HG02938 (cell line): ENCODE measurements around the gene FBXW5.

ENCODE experiments used
- ATAC-seq: cut with Tn5 transposase; IDR thresholded peaks from one replicate; pipeline ENCODE4 v1.9.1; 2021; ENCODE audit warnings: mild to moderate bottlenecking, moderate library complexity; ENCODE audit not compliant: unreplicated experiment

Gene FBXW5

DNA sequence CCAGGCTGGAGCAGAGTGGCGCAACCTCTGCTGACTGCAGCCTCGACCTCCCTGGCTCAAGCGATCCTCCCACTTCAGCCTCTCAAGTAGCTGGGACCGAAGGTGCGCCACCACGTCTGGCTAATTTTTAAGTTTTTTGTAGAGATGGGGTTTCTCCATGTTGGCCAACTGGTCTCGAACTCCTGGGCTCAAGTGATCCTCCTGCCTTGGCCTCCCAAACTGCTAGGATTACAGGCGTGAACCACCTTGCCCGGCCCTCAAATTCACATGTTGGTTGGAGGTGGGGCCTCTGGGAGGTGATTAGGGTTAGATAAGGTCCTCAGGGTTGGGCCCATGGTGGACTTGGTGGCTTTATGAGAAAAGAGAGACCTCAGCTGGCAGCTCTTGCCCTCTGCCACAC, 17.6 kb upstream of the FBXW5 start:
- no peak for ATAC-seq

DNA sequence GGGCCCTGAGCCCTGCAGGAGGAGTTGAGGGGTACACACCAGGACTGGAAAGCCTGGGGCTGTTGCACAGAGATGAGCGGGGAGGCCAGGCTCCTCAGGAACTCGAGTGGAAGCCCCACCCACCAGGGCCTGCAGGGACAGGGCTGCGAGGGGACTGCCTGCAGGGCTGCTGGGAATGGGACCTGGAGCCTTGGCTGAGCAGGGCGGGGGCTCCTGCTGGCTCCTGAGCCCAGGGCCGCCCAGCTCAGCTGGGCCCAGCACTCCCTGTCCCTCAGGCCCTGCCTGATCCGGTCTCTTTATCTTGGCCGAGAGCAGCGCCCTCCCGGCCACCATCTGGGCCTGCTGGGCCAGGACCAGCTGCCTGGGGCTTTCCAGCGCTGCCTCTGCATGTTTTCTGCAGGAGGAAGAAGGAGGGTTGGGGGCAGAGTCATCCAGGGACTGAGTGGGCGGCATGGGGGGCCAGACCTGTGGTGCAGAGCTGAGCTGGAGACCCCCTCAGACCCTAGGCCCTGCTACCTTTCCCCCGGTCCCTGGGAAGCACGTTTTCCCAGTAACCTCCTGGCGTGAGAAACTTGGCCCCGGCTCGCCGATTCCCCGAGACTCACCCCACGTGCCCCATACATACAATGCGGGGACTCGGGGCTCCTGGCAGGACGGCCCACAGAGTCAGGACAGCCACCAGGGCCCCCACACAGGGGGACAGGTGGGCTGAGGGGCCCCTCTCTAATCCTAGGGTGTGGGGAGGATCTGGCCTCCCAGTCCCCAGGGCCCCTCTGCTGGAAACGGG, 16.9 kb upstream of the FBXW5 start:
- ATAC-seq: no peak

DNA sequence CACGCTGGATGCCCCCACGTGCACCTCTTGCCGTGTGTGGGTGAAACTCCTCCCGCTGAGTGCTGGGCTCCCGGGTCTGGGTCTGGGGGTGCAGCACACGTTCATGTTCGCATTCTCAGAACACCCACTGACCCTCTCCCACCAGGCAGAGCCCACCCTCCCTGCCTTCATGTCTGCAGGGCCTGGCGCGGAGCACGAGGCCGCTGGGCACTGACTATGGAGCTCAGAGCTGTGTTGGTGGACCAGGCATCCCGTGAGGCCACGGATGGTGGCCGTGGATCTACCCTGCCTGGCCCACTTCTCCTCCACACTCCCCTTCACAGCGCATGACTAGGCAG, 16.4 kb upstream of the FBXW5 start:
- no peak for ATAC-seq

DNA sequence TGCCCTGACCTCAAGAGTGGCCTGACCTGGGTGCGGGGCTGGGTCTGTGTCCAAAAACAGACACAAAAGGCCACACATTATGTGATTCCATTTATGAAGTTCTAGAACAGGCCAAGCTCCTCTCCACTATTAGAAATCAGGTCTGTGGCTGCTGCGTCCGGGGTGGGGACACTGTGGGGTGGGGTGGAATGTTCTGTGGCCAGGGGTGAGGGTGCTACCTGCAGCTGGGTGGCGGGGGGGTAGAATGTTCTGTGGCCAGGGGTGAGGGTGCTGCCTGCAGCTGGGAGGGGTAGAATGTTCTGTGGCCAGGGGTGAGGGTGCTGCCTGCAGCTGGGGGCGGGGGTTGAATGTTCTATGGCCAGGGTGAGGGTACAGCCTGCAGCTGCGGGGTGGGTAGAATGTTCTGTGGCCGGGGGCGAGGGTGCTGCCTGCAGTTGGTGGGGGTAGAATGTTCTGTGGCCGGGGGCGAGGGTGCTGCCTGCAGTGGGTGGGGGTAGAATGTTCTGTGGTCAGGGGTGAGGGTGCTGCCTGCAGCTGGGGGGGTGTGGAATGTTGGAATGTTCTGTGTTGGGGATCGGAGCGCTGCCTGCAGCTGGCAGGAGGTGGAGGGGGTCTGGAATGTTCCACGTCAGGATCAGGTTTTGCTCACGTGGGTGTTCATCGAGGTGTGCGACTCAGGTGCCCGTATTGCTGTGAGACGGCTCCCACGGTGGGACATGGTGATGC, 15.8 kb upstream of the FBXW5 start:
- no peak for ATAC-seq

DNA sequence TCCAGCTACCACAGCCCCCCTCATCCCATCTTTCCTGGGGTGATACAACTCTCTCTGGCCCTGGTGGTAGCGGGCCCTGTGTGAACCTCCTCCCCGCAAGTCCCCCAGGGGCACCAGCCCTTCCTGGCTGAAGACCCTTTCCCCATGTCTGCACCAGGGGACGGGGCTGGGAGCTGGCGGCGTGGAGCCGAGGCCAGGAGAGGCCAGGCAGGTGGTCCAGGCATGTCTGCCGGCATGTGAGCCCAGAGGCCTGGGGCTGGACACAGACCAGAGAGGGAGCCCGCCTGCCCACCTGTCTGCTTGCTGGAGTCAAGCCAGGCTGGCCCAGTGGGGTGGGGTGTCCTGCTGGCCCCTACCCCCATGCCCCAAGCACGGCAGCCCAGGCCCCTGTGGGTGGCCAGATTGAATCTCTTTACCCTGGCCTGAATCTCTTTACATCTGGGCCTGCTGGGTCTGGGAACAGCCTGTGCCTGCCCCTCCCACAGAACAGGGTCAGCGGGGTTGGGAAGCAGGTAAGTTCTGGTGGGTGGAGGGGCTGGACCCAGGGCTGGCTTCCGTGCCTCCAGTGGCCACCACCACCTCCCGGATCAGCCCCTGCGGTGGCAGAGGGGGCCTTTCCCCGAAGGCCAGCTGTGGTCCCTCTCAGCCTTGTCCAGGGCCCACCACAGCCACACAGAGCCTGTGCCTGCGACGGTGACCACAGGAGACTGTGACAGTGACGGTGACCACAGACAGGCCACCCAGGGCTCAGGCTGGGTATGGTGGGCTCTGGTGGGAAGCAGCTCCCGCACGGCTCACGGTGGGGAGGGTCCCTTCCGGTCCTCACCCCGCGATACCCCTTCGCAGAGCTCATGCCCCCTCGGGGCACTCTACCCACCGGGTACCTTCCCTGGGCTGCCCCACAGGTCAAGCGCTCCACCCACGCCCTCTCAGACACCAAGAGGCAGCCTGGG, 14.6 kb upstream of the FBXW5 start:
- ATAC-seq: no peak

DNA sequence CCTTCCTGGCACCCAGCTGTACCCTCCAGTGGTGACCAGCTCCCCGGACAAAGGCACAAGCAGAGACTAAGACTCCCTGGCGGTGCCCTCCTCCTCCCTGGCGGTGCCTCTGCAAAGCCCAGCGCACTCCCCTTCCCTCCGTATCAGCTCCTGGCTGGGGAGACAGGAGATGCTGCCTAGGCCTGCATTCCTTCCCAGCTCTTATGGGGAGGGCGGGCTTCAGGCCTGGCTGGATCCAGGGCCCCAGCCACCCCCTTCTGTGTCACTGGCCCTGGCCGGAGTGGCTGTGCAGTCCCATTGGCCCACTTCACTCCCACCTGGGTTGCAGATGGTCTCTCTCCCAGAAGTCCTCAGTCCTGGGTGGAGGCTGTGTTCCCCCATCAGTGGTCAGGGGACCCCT, 13.9 kb upstream of the FBXW5 start:
- no peak for ATAC-seq

DNA sequence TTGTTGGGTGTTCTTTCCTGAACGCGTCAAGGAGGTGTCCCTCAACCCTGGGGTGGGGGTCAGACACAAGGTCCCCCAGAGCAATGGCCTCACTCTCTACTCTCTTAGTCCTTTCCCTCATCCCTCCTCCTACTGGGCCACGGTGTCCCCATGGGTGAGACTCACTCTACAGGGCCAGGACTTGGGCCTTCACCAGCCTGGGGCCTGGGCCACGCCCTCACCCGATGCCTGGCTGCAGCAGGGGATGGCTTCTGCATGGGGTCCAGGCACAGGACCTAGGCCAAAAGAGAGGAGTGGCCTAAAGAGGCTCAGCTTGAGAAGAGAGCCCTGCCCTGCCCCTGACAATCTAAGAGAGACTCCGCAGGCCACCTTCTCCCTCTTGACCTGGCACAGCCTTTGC, 13.4 kb upstream of the FBXW5 start:
- ATAC-seq: no peak

DNA sequence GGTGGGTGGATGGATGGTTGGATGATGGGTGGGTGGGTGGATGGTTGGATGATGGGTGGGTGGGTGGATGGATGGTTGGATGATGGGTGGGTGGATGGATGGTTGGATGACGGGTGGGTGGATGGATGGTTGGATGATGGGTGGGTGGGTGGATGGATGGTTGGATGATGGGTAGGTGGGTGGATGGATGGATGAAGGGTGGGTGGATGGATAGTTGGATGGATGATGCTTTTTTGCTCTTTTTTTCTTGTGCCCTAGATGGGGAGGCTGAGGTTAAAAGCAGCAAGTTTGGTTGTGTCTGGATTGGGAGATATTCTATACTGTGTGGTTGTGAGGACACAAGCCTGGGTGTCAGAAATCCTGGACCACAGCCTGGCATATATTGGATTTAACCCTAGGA, 12.9 kb upstream of the FBXW5 start:
- no peak for ATAC-seq

DNA sequence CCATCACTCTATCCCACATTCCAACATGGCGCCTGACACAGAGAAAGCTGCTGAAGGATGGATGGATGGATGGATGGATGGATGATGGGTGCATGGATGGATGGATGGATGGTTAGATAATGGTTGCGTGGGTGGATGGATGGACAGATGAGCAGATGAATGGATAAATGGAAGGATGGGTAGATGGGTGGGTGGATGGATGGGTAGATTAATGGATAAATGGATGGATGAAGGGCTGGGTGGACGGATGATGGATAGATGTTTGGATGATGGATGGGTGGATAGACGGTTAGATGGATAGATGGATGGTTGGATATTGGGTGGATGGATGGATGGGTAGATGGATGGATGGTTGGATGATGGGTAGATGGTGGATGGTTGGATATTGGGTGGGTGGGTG, 12.1 kb upstream of the FBXW5 start:
- no peak for ATAC-seq

DNA sequence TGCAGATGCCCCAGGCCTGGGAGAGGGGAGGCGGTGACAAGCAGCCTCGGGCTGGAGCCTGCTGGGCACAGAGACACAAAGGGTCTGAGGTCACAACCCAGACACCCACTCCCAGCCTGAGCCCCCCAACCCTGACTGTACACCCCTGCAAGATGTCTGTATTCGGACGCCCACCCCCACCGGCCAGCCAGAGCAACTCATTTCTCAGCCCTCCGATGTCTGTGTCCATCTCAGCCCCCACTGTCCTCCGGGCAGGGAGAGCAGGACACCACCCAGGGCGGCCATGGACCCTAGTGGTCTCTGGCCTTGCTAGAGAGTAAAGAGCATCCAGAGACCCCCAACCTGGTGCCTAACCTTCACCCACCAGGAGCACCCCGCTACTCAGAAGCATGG, 11.4 kb upstream of the FBXW5 start:
- no peak for ATAC-seq

DNA sequence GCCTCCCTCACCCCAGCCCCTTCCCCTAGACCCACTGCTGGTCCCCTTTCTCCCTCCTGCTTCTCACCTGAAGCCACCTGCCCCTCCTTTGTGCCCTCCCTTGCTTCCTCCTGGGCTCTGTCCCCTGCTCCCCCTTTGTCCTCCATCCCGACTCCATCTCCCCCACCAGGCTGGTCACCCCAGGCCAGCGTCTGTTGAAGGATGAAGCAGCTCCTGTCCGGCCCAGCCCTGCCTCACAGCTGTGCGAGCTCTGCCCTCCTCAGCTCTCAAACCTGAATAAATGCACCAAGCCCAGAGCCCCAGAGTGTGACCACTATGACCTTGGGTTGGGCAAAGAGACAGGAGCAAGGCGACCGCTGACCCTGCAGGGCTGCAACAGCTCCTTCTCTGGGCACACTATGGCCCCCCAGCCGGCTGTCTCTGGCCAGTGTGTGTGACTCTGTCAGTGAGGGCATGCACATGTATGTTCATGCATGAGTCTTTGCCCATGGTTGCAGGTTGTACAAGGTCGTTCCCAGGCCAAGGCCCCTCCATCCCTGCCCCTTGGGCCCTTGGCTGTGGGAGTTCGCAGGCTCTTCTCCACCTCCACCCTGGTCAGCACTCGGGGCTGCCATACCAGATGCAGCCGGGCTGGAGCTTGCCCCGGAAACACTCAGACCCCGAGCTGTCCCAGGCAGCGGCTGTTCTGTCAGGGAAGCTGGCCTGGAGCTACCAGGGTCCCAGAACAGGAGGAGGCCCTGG, 10.8 kb upstream of the FBXW5 start:
- ATAC-seq: no peak

DNA sequence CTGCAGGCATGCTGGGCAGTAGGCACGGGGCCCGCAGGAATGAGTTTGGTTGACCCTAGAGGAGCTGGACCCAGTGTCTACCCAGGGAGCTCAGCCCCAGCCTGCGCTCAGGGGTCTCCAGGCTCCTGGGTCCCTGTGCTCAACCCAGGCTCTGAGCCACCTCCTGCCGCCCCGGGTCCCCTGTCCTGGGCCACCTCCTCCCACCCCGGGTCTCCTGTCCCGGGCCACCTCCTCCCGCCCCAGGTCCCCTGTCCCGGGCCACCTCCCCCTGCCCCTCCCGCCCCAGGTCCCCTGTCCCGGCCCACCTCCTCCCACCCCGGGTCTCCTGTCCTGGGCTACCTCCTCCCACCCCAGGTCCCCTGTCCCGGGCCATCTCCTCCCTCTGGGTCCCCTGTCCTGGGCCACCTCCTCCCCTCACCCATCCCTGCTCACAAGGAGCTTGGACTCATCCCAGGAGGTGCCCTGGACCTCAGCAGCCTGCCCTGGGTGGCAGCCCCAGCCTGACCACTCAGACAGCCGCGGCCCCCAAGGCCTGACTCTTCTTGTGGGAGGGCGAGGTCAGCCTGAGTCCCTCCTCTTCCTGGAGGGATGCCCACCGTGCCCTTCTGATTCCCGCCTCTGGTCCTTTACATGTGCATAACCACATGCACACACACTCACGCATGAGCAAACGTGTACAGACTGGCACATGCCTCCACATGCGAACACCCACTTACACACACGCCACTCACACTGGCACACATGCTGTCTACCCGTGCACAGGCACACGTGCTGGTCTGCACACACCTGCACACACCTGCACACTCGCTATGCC, 9.9 kb upstream of the FBXW5 start:
- ATAC-seq: no peak

DNA sequence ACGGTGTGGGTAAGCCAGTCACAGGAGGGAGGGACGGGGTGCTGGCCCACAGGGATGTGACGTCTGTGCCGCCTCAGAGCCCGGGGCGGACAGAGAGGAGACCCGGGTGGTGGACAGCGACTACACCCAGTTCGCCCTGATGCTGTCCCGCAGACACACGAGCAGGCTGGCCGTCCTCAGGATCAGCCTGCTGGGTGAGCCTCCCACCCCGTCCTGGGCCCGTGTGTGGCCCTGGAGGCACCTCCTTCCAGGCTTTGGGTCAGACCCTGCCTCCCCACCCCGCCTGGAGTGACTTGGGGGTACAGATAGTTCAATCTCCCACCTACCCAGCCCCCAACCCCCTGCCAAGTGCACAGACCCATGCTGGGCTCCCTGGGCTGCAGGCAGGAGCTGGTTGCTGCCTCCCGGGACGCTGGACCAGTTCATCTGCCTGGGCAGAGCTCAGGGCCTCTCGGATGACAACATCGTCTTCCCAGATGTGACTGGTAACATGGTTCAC, 9.3 kb upstream of the FBXW5 start:
- no peak for ATAC-seq

DNA sequence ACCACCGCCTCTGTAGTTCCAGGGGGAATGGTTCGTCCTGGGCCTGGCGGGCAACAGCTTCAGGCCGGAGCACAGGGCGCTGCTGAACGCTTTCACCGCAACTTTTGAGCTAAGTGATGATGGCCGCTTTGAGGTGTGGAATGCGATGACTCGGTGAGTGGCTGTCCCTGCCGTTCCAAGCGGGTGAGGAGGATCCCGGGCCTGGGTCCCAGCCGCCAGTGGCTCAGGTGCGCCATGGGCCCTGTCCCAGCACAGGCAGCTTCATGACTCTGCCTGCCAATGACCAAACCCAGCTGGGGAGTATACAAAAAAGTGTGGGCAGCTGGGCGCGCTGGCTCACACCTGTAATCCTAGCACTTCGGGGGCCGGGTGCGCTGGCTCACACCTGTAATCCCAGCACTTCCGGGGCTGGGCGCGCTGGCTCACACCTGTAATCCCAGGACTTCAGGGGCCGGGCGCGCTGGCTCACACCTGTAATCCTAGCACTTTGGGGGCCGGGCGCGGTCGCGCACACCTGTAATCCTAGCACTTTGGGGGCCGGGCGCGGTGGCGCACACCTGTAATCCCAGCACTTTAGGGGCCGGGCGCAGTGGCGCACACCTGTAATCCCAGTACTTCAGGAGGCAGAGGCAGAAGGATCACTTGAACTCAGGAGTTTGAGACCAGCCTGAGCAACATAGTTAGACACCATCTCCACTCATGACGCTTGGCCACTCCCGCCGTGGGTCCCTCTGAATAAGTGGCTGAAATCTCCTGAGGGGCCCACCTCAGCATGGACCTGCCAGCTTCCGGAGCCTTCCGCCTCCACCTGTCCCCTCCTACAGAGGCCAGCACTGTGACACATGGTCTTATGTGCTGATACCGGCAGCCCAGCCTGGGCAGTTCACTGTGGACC, 8.6 kb upstream of the FBXW5 start:
- ATAC-seq: no peak

DNA sequence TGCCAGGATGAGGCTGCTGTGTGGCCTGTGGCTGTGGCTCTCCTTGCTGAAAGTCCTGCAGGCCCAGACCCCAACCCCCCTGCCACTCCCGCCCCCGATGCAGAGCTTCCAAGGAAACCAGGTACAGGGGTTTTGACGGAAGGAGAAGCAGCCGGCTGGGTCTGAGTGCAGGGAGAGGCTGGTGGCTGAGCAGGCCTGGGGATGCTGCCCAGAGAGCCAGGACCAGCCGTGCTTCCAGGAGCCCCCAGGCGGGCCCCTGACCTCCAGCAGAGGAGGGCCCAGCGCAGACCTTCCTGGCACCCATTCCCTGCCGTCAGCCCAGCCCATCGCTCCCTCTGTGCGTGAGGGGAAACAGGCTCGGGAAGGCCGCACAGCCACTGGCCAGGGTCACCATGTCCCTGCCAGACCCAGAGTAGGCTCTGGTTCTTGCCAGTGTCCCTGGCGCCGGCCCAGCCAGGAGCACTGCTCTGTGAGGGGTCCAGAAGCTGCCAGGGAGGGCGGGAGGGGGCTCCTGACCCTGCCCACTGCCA, 7.8 kb upstream of the FBXW5 start:
- no peak for ATAC-seq

DNA sequence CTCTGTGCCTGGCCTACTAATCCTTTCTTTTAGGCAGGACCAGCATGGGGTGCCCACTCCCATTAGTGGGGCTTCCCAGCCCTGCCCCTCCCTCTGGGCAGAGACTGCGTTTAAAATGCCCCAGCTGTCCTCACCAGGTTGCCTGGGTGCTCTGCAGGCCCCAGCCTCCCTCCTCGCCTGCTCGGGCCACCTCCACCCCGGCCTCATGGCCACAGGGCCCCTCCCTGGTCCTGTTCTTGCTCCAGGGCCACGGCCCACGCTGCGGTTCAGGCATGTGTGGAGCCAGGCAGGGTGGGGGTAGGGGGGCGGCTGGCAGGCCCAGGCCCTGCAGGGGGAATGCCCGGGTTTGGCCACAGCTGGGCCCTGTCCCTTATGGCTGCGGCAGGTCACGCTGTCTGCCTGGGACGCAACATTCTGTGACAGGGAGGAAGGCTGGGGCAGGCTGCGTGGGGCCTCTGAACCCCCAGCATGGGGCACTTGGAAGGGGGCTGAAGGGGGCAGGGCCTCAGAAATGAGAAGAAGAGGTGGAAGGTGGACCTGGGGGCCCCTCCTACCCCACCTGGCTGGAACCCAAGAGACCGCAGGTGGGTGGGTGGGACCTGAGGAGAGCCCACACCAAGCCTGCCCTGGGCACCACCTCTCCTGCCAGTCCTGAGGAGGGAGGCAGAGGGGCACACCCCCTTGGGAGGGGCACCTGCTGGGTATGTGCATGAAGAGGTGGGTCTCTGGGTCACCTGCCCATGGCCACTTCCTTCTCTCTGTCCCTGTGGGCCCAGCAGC, 7.2 kb upstream of the FBXW5 start, which contains the start of gene LCN12:
LCN12 (plus strand) TSS at position 733 of the 780 bp plus-strand sequence. CDS start 55 bp downstream, outside the sequence.
- ATAC-seq: no peak

DNA sequence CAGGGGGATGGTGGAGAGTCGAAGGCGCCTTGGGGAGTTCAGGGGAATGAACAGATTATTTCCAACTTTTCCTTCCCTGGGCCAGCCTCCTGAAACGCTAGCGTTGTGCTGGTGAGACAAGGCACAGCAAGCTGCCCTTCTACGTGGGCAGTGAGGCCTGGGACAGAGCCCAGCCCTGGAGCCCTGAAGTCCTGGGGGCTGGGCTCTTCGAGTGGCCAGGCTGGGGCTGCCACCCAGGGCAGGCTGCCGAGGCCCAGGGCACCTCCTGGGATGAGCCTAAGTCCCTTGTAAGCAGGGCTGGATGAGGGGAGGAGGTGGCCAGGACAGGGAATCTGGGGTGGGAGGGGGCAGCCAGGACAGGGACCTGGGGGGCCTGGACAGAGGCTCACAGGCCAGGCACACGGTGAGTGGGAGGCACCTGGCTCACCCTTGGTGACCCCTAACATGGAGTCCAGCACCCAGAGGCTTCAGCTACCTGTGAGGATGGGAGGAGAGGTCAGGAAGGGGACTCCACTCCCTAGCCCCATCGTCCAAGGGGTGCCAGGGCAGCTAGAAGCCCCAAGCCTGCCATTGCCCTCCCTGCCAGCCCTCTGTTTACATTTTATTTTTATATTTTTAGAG, 6.2 kb upstream of the FBXW5 start:
- ATAC-seq: no peak
